Endothelial cell of umbilical vein (primary cell): ENCODE data around the gene TMEM43. TPM values are rescaled to one million over a fixed set of nuclear protein-coding genes. Genes with fewer than 3 reads are reported as not detected.

Experiments
- BruUV-seq: library from RNA; stranded (reverse); fragments of 400-500 nt; replicated peaks from 2 replicates; lab custom pipeline; 2021; lab: Mats Ljungman, UMichigan
- CTCF ChIA-PET: fragments of 300-600, 350-600 bp; sonication (Branson Sonifier 250); formaldehyde crosslinking; loops from one replicate; lab custom pipeline; 2021; ENCODE audit warnings: antibody characterized with exemption, inconsistent platforms; lab: Charles Lee
- POLR2A ChIA-PET: fragments of 300-600, 350-600 bp; sonication (Branson Sonifier 250); formaldehyde crosslinking; loops from one replicate; lab custom pipeline; 2021; ENCODE audit warnings: antibody characterized with exemption, inconsistent platforms; lab: Charles Lee
- DNase-seq: peaks from one replicate; pipeline ENCODE4 v3.0.0-alpha.2; 2011; ENCODE audit warnings: low read depth, low spot score
- FAIRE-seq: peaks from 2 replicates; lab custom pipeline; 2011; peaks lifted over from hg19 to GRCh38; lab: Jason Lieb, UNC
- H2AFZ ChIP-seq: 2 replicates; pipeline ENCODE4 v1.6.0; 2012; ENCODE audit warnings: low read depth, low read length, control low read depth, inconsistent platforms
- H3K27ac ChIP-seq: 2 replicates; pipeline ENCODE4 v1.5.1; 2011; ENCODE audit warnings: low read depth, mild to moderate bottlenecking, control low read depth, low read length, moderate library complexity; ENCODE audit not compliant: insufficient read depth
- H3K27me3 ChIP-seq, 2 experiments: 2 replicates each; pipeline versions ENCODE4 v1.6.0 to v1.6.1; 2011; ENCODE audit warnings: low read length in 2 of 2, mixed read lengths in 1 of 2; ENCODE audit not compliant: control insufficient read depth in 2 of 2, insufficient read depth in 2 of 2
- H3K36me3 ChIP-seq, 2 experiments: 2 replicates in 1 of 2; 3 replicates in 1 of 2; pipeline ENCODE4 v1.5.1; 2011; ENCODE audit warnings: low read length in 2 of 2, mild to moderate bottlenecking in 1 of 2, moderate library complexity in 1 of 2; ENCODE audit not compliant: control insufficient read depth in 2 of 2, insufficient read depth in 2 of 2; ENCODE audit errors: extremely low read depth in 1 of 2
- H3K4me1 ChIP-seq: 3 replicates; pipeline ENCODE4 v1.5.1; 2011; ENCODE audit warnings: mild to moderate bottlenecking, low read length; ENCODE audit not compliant: control insufficient read depth, insufficient read depth; ENCODE audit errors: extremely low read depth
- H3K4me2 ChIP-seq: 2 replicates; pipeline ENCODE4 v1.6.1; 2011; ENCODE audit warnings: low read length, control low read depth, mixed read lengths; ENCODE audit not compliant: insufficient read depth
- H3K4me3 ChIP-seq, 3 experiments: fragments of 200-600 bp in 1 of 3; sonication (generic), shearing (Covaris generic) in 1 of 3; replicated peaks in 1 of 3; 2 replicates each; pipeline ENCODE4 v1.5.1; 2011 to 2016; ENCODE audit warnings: control low read depth in 3 of 3, low read length in 3 of 3, mild to moderate bottlenecking in 2 of 3, inconsistent platforms in 1 of 3, low read depth in 1 of 3, moderate library complexity in 1 of 3; ENCODE audit not compliant: insufficient read depth in 1 of 3
- H3K79me2 ChIP-seq: 2 replicates; pipeline ENCODE4 v1.6.0; 2012; ENCODE audit warnings: low read length, inconsistent platforms; ENCODE audit not compliant: control insufficient read depth, insufficient read depth
- H3K9ac ChIP-seq: replicated peaks from 2 replicates; pipeline ENCODE3; 2011; ENCODE audit warnings: low read length, control low read depth; ENCODE audit not compliant: insufficient read depth; ENCODE audit errors: extremely low read depth
- H3K9me1 ChIP-seq: replicated peaks from 3 replicates; pipeline ENCODE4 v1.6.0; 2011; ENCODE audit warnings: mild to moderate bottlenecking, low read length; ENCODE audit not compliant: control insufficient read depth, insufficient read depth; ENCODE audit errors: extremely low read depth
- H3K9me3 ChIP-seq: replicated peaks from 2 replicates; pipeline ENCODE4 v1.5.1; 2012; ENCODE audit warnings: low read length, inconsistent platforms; ENCODE audit not compliant: control insufficient read depth, insufficient read depth
- H4K20me1 ChIP-seq: replicated peaks from 2 replicates; pipeline ENCODE3; 2011; ENCODE audit warnings: mild to moderate bottlenecking, low read length; ENCODE audit not compliant: control insufficient read depth, insufficient read depth; ENCODE audit errors: extremely low read depth
- FOS ChIP-seq: IDR thresholded peaks from 2 replicates; pipeline ENCODE4 v1.6.1; 2011; ENCODE audit warnings: mild to moderate bottlenecking, low read length, moderate library complexity, borderline replicate concordance; ENCODE audit not compliant: insufficient read depth
- JUN ChIP-seq: IDR thresholded peaks from 2 replicates; pipeline ENCODE4 v1.6.1; 2011; ENCODE audit warnings: borderline replicate concordance, low read depth; ENCODE audit not compliant: insufficient read length, insufficient read depth
- MYC ChIP-seq: IDR thresholded peaks from one replicate; pipeline ENCODE4 v1.6.1; 2011; ENCODE audit warnings: mild to moderate bottlenecking, low read depth, low read length
- POLR2AphosphoS5 ChIP-seq: IDR thresholded peaks from 2 replicates; pipeline ENCODE4 v1.6.1; 2012; ENCODE audit warnings: low read depth, mild to moderate bottlenecking, control low read depth, low read length, moderate library complexity; ENCODE audit not compliant: insufficient read depth
- dilution Hi-C: fragments of 300-500 bp; cut with MboI; formaldehyde crosslinking; loops from one replicate; pipeline ENCODE4 v1.15.0; 2019; ENCODE audit warnings: low sequenced_read_pairs; ENCODE audit not compliant: extremely low pct_ligation_motif_present
- intact Hi-C: fragments of 100-400 bp; cut with micrococcal nuclease; formaldehyde crosslinking; loops from one replicate; pipeline ENCODE4 v1.10.0; 2022
- polyA plus RNA-seq, 4 experiments: library from polyadenylated mRNA; depleted of rRNA in 3 of 4; stranded (reverse) in 3 of 4; unstranded in 1 of 4; fragments of >200 nt; gene quantifications; 2 replicates each; pipeline versions ENCODE4 v1.2.1 to v1.2.3, GENCODE V29; 2011 to 2012; ENCODE audit warnings: missing spikeins in 1 of 4
- total RNA-seq: library from RNA; stranded (reverse); gene quantifications from 2 replicates; pipeline ENCODE4 v1.2.3, GENCODE V29; 2021
- TF ChIP-seq, protein P1 (sequence below): IDR thresholded peaks from 2 replicates; pipeline ENCODE4 v1.6.1; 2011; ENCODE audit not compliant: insufficient read depth, insufficient read length
- TF ChIP-seq, protein P2 (sequence below), 2 donors: IDR thresholded peaks; 1 replicate in 1 of 2; 2 replicates in 1 of 2; pipeline ENCODE4 v1.5.1; 2011; ENCODE audit warnings: low read length in 2 of 2, mild to moderate bottlenecking in 2 of 2, moderate library complexity in 2 of 2, control low read depth in 1 of 2, inconsistent platforms in 1 of 2, low read depth in 1 of 2; ENCODE audit not compliant: insufficient read depth in 1 of 2; ENCODE audit errors: extremely low read depth in 1 of 2

TMEM43 gene
- total and polyA plus RNA-seq, 2 donors (not counting 3 experiments of a cell fraction or from before 2014, with no cell fraction given) = 80.6 to 119 TPM

- ChIA-PET CTCF (interaction anchor here (1.2 to 2.3 kb wide), 4 partner anchors 9 to 257 kb away, joined by 5 to 8 read pairs (median 6); no protein-coding TSS in a partner anchor), POLR2A (no interaction called here)
- H3K9me1 ChIP-seq = no peaks in the 10 kb centered on the region
- H3K27ac ChIP-seq = no peak overlapping the region
- TF ChIP-seq, protein P1, sequence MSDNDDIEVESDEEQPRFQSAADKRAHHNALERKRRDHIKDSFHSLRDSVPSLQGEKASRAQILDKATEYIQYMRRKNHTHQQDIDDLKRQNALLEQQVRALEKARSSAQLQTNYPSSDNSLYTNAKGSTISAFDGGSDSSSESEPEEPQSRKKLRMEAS = no peak
- no peak for TF ChIP-seq FOS
- TF ChIP-seq POLR2AphosphoS5 = no peak
- no peak for TF ChIP-seq MYC
- TF ChIP-seq JUN = no peak
- TF ChIP-seq, protein P2, sequence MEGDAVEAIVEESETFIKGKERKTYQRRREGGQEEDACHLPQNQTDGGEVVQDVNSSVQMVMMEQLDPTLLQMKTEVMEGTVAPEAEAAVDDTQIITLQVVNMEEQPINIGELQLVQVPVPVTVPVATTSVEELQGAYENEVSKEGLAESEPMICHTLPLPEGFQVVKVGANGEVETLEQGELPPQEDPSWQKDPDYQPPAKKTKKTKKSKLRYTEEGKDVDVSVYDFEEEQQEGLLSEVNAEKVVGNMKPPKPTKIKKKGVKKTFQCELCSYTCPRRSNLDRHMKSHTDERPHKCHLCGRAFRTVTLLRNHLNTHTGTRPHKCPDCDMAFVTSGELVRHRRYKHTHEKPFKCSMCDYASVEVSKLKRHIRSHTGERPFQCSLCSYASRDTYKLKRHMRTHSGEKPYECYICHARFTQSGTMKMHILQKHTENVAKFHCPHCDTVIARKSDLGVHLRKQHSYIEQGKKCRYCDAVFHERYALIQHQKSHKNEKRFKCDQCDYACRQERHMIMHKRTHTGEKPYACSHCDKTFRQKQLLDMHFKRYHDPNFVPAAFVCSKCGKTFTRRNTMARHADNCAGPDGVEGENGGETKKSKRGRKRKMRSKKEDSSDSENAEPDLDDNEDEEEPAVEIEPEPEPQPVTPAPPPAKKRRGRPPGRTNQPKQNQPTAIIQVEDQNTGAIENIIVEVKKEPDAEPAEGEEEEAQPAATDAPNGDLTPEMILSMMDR (IDR thresholded peaks at IDR 0.05; ENCODE audit: extremely low read depth in 1 of 2, insufficient read depth in 1 of 2, low read depth in 1 of 2, low read length in 2 of 2) = no peak
- H3K36me3 ChIP-seq = peaks cover 12 to 26% of the 10 kb centered on the region in 2 experiments
- DNase-seq (no peak), FAIRE-seq (no peak)
- no peaks in the 10 kb centered on the region for H3K9me3 ChIP-seq
- intact Hi-C loops = no loop called here
- H3K4me2 ChIP-seq = no peak overlapping the region
- no peaks in the 10 kb centered on the region for H3K27me3 ChIP-seq
- H4K20me1 ChIP-seq = no peaks in the 10 kb centered on the region
- peaks cover 2% of the 10 kb centered on the region for H3K4me1 ChIP-seq
- H3K79me2 ChIP-seq = no peaks in the 10 kb centered on the region
- no peak overlapping the region for H2AFZ ChIP-seq
- no peak overlapping the region for H3K9ac ChIP-seq
- dilution Hi-C loops = no loop called here
- no TSS peak for BruUV-seq
- H3K4me3 ChIP-seq = no peak overlapping the region
These were observed 28.8 kb downstream of the TMEM43 start for GRCh38 chr3:14153663-14154062.
